ENCODE results near the gene FHOD3.

Gene FHOD3

DNA sequence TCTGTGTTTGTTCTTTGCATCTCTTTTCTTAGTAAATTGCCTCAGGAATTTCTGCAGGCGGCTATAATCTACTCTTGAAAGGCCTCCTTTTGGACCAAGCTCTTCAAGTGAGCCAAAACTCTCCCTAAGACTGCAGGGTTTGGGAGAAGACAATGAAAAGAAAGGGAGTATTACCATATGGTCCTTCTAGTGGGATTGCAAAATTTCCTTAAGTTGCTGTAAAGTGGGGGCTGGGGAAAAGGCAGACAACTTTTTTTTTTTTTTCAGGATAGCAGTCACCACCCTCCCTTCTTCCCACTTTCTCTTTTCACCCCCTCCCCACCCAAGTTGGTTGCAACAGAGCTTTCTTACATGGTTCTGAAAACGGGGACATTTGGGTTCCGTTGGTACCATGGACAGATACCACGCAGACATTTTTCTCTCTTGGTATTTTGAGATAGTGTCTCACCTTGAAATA lies 183.7 kb downstream of the FHOD3 start:
- no peak for DNase-seq (ENCODE audit: low spot score)

DNA sequence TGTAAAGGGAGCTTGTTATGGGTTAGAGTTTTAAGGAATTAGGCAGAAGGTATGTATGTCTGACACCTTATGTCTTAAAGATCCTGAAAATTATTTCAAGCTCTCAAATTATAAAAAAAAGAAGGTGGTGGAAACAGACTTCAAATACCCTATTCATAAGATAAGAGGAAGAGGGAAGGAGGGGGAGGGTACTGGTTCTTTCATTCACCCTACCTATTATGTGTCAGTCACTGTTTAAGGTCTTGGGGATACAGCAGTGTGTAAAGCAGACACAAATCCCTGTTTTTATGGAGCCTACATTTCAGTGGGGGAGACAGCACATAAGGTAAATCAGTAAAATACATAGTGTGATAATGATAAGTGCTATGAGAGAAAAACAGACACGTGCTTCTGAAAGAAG lies 184.4 kb downstream of the FHOD3 start:
- no peak for DNase-seq (ENCODE audit: low spot score)

DNA sequence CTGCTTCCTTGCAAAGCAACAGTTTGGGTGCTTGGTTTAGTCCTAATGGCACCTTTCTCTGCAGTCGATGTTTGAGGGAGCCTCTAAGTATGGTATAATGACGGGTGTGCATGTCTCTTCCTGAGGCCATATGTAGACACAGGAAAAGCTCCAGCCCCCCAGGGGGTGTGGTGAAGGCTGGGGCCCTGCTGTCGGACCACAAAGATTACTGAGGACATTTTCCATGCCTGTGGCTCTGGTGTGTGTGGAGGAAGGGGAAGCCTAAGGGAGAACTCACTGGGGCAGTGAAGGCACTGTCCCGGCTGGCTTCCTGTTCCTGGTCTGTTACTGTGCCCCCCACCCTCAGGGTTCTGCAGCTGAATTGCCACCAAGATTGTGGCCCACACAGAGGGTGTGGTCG lies 187.1 kb downstream of the FHOD3 start:
- no peak for DNase-seq (ENCODE audit: low spot score)

DNA sequence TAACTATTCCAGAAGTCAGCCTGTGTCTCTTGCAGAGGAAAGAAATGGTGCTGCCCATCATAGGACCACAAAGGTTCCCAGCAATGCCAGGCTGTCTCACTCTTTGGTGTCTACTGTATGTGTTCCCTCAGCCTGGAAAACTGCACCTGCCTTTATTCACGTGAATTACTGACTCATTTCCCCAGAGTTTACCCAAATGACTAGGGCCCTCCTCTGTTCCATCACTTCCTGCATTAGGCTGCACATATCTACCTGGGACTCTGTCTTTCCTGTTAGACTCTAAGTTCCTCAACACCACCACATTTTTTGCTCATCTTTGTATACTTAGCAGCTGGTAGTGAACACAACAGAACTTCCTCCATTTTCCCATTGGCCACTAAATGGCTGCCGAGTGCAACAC lies 188.3 kb downstream of the FHOD3 start:
- DNase-seq (ENCODE audit: low spot score): no peak

DNA sequence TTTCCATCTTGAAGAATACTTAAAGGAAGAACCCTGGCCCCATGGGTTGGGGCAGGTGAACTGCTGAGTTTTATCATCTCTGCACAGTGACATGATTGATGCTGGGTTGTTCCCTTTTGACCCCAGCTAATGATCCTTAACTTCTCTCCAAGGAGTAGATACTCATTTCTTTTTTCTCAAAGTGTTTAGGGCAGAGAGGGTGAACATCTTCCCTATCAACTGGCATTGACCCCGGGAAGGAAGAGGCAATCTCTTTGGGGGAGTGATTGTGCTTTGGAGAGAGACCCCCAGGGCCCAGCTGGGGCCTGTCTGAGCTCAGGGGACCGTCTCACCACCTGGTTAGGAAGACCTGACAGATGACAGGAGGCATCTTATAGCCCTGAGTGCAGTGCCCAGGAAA lies 190.6 kb downstream of the FHOD3 start:
- no peak for DNase-seq (ENCODE audit: low spot score)

DNA sequence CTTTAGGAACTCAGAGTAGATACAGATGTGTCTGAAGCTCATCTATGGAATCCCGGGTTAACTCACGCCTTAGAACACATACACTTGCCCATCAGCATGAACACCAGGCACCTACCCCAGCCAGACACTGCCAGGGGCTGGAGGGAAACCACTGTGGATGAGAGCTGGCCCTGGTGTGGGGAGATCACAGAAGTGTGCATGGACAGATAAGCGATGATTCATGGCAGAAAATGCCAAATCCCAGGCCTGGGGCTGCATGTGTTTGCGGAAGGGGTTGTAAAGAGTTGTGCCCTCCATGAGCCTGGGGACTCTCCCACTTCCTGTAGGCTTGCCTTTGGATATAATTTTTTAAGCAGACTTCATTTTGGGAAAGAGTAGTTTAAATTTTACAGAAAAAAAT lies 193.4 kb downstream of the FHOD3 start:
- DNase-seq (ENCODE audit: low spot score): no peak

DNA sequence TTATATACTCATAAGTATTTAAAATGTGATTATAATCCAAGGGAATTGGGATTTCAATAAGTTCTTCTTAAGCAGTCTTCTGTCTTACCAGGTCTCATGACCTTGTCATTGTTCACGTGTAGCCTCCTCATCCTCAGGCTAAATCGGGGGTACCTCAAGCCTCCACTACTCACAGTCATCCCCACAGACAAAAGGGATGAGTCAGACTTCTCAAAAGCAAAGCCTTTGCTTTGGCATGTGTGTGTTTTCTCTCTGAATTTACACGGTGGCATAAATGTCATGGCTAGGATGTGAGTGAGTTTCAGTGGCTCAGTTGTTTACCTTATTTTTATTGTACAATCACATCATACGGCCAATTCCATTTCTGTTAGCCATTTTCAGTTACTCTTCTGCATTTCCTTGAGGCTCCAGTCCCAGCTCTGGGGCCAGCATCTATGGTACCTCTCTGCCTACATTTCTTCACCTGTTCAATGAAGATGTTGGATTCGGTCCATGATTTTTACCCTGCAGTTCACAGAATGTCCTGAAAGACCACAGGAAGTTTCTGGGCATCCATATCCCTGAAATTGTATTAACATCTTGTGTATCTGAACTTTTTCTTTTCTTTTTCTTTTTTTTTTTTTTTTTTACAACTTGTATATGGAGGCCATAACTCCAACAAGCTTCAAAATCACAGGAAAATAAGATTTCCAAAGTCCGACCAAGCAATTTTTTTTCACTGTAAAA lies 195.3 kb downstream of the FHOD3 start:
- DNase-seq (ENCODE audit: low spot score): no peak

DNA sequence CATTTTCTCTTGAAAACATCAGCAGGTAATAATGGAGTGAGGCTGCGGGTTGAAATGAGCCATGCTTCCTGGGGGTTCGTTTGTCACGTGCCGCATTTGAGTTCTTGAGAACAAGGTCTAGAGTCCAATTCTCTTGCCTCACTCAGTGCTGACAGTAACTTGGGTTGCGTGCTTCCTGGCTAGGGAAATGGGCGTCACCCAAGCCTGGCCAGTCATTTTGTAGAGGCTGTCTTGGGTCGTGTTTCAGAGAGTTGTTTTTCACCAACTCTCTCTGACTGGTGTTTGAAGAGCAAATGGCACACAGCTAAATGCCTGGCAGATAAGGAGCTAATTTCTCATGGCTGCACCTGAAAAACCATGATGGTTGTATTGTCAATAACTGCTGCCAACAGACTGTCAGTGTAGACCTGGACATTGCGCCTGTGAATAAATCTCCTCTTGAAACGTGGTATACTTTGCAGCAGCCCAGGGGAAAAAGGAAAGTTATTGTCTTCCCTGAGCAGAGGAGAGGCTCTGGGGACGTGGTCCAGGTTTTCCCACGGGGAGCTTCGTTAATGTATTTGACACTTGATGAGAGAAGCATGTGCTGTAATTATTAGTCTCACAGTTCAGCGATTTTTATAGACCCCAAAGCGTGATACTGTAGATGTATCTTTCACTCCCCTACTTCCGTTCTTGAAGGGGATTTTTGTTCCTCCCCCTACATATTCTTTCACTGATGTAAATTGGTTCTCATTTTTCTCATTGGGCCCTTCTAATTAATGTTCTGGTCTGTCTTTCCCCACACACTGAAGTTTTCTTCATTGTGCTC lies 196.0 kb downstream of the FHOD3 start:
- DNase-seq (ENCODE audit: low spot score): no peak

DNA sequence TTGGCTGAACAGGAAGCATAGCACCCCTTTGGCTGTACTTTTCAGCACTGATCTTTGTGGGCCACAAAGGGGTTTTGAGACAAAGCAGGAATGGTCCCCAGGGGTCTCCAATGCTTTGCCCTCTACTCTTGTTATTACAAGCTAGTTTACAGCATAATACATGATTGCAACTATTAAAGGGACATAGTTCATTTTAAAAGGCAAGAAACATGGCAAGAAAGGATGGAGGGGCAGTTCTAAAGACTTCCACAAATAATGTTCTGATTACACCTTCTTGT lies 196.6 kb downstream of the FHOD3 start:
- no peak for DNase-seq (ENCODE audit: low spot score)

DNA sequence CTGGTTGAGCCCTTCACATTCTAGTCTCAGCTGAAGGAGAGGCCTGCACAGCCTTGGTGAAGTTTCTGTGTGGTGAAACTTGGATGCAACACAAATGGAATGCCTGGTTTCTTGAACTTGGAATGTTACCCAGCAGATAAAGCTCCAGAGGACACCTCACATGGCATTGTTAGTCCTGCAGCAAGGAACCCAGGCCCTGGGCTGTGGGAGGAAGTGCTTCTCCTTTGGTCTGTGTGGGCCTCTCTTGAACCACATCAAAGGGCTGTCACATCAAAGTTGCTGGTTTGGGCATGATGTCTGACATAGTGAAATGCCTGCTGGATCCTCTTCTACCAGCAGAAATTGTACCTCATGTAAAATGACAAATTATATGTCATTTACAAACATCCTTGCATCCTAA lies 198.5 kb downstream of the FHOD3 start:
- no peak for DNase-seq (ENCODE audit: low spot score)

DNA sequence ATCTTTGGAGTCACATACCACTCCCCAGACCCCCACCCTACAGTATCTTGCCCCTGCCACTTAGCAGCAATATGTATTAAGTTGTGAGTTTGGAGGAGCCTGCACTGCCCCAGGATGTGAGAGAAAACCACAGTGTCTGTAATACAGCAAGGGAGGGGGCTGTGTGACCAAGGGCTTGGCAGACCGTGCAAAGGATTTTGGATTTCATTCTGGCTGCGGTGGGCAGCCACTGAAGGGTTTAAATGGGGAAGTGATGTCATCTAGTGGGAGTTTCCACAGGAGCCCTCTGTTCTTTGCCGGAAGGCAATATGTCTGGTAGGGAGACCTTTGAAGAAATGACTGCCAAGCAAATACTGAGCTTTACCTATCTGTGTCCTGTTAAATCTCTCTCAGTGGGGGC lies 202.4 kb downstream of the FHOD3 start:
- no peak for DNase-seq (ENCODE audit: low spot score)

DNA sequence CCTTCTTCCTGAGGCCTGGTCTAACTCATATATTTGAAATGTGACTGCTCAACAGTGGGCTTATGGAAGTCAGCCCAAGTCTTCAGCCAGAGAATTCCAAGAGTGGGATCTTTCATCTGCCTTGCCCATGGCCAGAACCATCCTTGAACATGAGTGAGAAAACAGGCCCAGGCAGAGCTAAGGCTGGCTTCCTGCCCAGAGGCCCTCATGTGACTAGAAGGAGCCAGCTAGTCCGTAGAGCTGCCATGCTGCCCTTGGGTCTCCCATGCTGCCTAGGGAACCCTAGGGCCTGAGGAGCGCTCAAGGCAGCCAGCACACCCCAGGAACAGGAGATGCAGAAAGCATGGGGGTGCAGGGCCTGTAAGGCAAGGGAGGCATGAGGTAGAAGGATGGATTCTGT lies 203.6 kb downstream of the FHOD3 start:
- no peak for DNase-seq (ENCODE audit: low spot score)

DNA sequence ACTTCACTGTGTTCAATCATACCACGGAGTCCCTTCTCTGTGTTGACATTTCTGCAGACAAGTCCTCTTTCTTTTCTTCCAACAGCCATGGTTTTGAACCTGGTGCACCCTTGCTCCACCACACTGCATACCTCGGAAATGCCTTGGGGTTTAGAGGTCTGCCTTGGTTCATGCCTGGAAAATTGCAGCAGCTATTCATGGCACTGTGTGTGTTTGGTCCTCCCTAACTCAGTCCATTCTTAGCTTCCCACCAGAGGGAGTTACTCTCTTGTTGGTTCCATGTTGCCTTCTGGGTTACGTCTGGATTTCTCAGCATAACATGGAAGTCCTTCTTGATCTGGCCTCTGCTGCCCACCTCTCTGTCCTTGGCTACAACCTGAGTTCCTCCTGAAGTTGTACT lies 206.0 kb downstream of the FHOD3 start:
- DNase-seq (ENCODE audit: low spot score): no peak

DNA sequence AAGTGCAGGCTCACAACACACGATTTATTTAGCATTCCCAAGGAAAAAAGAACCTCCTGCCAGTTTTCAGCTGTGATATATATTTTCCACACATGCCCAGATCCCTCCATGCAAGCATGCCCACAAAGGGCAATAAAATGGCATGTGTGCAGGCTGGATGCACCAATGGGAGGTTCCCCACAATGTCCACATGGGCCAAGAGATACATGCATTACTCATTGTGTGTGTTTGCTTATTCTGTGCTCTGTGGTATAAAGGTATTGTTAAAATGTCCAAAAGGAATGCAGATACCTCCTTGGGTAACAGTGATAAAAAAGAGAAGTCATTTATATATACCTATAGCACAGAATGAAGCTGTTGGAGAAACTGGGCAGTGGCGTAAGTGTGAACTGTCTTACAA lies 207.4 kb downstream of the FHOD3 start:
- no peak for DNase-seq (ENCODE audit: low spot score)

DNA sequence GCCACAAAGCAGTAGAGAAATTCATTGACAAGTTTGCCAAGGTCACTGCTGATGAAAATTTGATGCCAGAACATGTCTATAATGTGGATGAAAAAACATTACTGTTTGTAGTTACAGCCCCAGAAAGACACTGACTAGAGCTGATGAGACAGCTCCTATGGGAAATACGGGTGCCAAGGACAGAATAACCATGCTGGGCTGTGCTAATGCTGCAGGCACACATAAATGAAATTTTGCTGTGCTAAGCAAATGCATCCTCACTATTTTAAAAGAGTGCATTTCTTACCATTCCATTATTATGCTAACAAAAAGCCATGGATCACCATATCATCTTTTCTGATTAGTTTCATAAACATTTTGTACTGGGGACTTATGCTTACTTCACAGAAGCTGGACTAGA lies 208.2 kb downstream of the FHOD3 start:
- DNase-seq (ENCODE audit: low spot score): no peak

DNA sequence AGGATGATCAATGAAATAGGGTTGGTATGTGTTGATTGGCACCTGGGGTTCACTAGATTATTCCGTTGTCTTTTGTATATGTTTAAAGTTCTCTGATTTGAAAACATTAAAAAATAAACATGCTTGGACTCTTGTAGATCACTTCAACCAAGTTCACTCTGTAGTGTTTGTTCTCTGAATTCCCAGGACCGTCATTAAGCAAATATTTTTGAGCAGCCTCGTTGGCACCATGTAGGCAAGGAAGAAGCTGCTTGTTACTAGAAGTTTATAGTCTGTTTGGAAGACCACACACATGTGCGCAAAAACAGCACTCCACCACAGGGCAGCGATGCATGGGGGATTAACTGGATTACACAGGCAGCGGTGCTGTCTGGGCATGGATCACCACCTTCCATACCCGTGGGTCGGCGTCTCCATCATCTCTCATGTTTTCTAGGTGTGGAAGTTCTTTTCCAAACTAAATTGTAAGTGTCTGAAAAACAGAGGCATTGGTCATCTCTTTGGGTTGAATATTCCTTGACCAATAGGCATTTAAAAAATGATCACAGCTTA lies 212.2 kb downstream of the FHOD3 start:
- DNase-seq (ENCODE audit: low spot score): no peak

DNA sequence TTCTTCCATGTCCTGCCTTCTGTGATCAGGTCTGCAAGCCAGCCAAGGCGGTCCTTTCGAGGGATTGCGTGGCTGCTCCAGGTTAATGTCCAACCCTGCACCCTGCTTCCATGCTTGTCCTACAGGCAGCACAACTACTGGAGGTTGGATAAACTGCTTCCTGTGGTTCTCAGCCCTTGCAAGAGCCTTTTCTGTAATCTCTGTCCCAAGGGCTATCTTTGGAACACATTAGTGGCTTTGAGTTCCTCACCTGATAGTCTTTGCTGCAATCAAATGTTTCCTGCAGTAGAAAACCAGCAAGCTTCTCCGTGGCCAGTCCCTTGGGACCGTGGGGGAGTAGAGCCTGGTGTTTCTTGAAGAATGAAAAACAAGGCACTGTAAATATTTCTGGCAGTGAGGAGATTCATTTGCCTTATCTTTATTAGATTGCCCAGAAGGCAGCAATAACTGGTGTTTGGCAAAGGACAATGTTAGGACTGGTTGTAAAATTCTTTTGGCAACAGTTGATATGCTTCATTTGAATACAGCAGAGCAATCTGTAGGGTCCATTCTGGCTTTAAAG lies 214.4 kb downstream of the FHOD3 start:
- no peak for DNase-seq (ENCODE audit: low spot score)

DNA sequence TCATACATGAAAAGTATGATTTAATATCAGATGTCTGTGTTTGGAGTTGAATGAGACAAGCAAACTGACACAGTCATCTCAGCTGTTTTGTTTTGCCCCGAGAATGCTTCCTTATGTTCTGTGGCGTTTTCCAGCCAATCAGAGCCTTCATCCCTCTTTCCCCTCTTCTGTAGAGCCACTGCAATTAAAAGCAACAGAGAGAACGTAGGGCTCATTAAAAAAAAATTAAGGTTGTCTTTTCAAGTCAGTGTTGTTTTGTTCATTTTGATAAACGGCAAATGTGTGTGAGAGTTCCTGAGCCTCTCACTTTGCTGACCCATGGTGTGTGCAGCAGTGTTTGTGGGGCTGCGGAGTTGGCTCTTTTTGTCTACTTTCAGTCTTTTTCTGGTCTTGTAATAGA lies 216.0 kb downstream of the FHOD3 start:
- no peak for DNase-seq (ENCODE audit: low spot score)

DNA sequence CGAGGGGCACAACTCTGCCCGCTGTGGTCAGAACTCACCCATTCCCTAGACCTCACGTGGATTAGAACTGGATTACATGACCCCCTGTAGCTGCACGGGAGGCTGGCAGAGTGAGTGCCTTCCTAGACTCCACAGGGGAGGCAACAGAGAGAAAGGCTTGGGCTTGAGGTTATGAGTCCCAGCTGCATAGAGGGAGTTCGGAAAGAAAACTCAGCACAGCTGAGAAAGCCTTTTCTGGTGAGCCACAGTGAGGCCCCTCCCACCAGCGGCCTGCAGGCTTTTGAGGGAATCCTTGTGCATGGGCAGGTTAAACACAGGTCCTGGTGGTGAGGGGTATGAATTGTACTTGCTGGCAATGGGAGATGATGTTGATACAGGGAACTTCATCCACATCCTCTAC lies 217.3 kb downstream of the FHOD3 start:
- no peak for DNase-seq (ENCODE audit: low spot score)

DNA sequence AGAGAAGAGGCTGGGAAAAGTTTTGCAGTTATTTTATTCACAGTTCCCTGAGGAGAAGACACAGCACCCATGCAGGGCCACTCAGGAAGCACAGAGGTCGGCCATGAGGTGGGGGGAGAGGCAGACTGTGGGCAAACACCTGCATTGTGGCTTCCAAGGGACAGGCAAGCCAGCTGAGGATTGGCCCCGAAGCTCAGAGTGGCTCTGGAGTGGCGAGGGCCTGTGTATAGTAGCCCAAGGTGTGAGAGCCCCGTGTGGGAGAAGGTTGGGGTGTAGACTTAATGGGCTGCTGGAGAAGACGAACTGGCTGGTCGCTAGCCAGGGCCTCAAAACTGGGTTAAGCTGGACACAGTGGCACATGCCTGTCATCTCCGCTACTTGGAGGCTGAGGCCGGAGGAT lies 218.7 kb downstream of the FHOD3 start:
- DNase-seq (ENCODE audit: low spot score): no peak

DNA sequence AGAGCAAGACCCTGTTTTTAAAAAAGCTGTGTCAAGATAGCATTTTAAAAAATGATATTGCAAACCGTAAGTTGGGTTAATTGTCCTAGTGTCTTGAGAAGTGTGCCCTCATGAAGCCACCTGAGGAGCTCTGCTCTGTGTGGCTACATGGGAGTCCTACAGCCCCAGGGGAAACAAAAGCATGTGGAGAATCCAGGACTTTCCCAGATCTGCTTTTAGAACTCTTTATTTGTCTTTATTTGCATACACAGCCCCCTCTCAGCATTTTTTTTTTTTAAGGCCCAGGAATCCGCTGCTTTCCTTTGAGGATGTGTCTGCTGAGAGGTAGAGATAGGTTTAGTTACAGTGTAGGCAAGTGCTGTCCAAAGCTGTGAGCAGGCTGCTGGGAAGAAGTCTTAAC lies 219.2 kb downstream of the FHOD3 start:
- no peak for DNase-seq (ENCODE audit: low spot score)

DNA sequence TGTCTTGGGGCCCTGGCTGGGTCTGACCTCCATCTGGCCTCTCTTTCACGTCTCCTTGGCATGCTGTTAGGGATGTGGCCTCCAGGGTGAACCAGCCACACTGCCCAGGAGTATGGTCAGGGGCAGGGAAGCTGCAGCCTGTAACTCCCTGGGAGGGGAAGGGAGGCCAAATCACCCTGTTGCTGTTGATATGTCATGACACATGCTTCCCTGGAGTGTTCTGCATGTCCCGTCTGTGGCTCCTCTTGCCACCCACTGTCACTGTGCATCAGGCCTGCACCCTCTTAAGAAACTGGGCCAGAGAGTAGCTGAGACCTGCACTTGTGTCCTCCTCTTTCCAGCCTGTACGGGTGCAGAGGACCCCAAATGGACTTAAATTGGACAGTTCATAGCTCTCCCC lies 221.3 kb downstream of the FHOD3 start:
- no peak for DNase-seq (ENCODE audit: low spot score)

DNA sequence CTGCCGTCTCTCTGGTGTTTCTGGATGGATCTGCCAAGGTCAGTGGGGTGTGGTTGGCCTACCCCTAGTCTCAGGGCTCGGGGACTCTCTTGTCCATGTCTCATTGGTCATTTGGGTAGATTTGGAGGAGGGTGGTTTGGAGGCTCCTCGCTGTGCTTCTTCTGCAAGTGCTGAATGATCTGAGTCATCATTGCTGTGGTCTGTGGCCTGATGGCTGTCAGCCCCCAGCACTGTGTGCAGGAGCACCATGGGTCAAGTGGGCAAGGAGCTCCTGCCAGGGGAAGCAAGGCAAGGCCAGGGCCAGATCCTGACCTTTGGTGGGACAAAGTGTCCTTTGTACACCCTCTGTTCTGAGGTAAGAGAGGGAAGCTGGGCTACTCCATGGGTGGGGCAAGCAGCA lies 221.8 kb downstream of the FHOD3 start:
- DNase-seq (ENCODE audit: low spot score): no peak
